MM.1S (cell line): ENCODE results near the gene LIPG.

ENCODE experiments used
- EZH2 ChIP-seq: fragments of 300-600 bp; sonication (generic); optimal IDR thresholded peaks from 2 replicates; pipeline ENCODE3; 2017; ENCODE audit warnings: low read depth, mild to moderate bottlenecking, antibody characterized with exemption, low read length, mixed read lengths
- EZH2phosphoT487 ChIP-seq: fragments of 300-600 bp; sonication (generic); IDR thresholded peaks from 2 replicates; pipeline ENCODE4 v1.6.1; 2018; ENCODE audit warnings: antibody characterized with exemption, low read length
- TF ChIP-seq, protein P1 (sequence below): fragments of 300-600 bp; sonication (generic); IDR thresholded peaks from 2 replicates; pipeline ENCODE4 v1.5.1; 2016; ENCODE audit warnings: antibody characterized with exemption, low read length, mixed read lengths

DNA sequence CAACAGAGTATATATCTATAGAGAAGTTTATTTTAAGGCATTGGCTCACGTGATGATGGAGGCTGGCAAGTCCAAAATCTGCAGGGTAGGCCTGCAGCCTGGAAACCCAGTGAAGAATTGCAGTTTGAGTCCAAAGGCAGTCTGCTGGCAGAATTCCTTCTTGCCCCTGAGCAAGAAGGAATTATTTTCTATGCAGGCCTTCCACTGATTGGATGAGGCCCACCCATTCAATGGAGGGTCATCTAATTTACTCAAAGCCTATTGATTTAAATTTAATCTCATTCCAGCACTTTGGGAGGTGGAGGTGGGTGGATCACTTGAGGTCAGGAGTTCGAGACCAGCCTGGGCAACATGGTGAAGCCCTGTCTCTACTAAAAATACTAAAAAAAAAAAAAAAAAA lies 44.4 kb upstream of the LIPG start:
- TF ChIP-seq, protein P1, sequence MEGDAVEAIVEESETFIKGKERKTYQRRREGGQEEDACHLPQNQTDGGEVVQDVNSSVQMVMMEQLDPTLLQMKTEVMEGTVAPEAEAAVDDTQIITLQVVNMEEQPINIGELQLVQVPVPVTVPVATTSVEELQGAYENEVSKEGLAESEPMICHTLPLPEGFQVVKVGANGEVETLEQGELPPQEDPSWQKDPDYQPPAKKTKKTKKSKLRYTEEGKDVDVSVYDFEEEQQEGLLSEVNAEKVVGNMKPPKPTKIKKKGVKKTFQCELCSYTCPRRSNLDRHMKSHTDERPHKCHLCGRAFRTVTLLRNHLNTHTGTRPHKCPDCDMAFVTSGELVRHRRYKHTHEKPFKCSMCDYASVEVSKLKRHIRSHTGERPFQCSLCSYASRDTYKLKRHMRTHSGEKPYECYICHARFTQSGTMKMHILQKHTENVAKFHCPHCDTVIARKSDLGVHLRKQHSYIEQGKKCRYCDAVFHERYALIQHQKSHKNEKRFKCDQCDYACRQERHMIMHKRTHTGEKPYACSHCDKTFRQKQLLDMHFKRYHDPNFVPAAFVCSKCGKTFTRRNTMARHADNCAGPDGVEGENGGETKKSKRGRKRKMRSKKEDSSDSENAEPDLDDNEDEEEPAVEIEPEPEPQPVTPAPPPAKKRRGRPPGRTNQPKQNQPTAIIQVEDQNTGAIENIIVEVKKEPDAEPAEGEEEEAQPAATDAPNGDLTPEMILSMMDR = no peak
- TF ChIP-seq EZH2phosphoT487 = no peak
- no peak for TF ChIP-seq EZH2
